IMR-90 (cell line): ENCODE measurements around the gene EBF3. TPM values are rescaled to one million over a fixed set of nuclear protein-coding genes. Genes with fewer than 3 reads are reported as not detected.

Source experiments
- ATAC-seq: fragments of 200-7000 bp; cut with Tn5 transposase; 2 replicates; pipeline ENCODE4 v1.9.1; 2020; ENCODE audit warnings: low read depth, mild to moderate bottlenecking, moderate library complexity
- BruUV-seq: library from RNA; stranded (reverse); fragments of 400-500 nt; replicated peaks from 2 replicates; lab custom pipeline; 2021; lab: Mats Ljungman, UMichigan
- CTCF ChIA-PET: fragments of 300-600 bp; formaldehyde crosslinking; extraction: SDS; loops from one replicate; lab custom pipeline; 2021; ENCODE audit warnings: antibody characterized with exemption; lab: Yijun Ruan, JAX
- POLR2A ChIA-PET: fragments of 300-600 bp; sonication (Branson Sonifier 250); formaldehyde crosslinking; loops from one replicate; lab custom pipeline; 2022; ENCODE audit warnings: antibody characterized with exemption; ENCODE audit not compliant: unreplicated experiment; lab: Charles Lee
- DNase-seq: peaks from one replicate; pipeline ENCODE4 v3.0.0; 2013
- H2AFZ ChIP-seq: replicated peaks from 2 replicates; pipeline ENCODE3; 2013; ENCODE audit warnings: low read length, mild to moderate bottlenecking; ENCODE audit not compliant: poor library complexity
- H2AK5ac ChIP-seq: 2 replicates; pipeline ENCODE4 v1.6.1; 2013; ENCODE audit warnings: low read depth, low read length, inconsistent platforms
- H2AK9ac ChIP-seq: replicated peaks from 2 replicates; pipeline ENCODE3; 2013; ENCODE audit warnings: mild to moderate bottlenecking, low read depth, low read length, moderate library complexity; ENCODE audit not compliant: poor library complexity
- H2BK120ac ChIP-seq: 2 replicates; pipeline ENCODE4 v1.6.1; 2013; ENCODE audit warnings: low read depth, low read length, inconsistent platforms
- H2BK15ac ChIP-seq: 3 replicates; pipeline ENCODE4 v1.6.1; 2013; ENCODE audit warnings: low read depth, low read length, inconsistent platforms
- H2BK20ac ChIP-seq: 2 replicates; pipeline ENCODE4 v1.6.1; 2013; ENCODE audit warnings: low read depth, mild to moderate bottlenecking, inconsistent platforms, low read length, moderate library complexity
- H2BK5ac ChIP-seq: 2 replicates; pipeline ENCODE4 v1.6.1; 2013; ENCODE audit warnings: mild to moderate bottlenecking, low read depth, low read length, inconsistent platforms; ENCODE audit not compliant: poor library complexity, severe bottlenecking
- H3K14ac ChIP-seq: replicated peaks from 2 replicates; pipeline ENCODE4 v1.6.1; 2013; ENCODE audit warnings: low read depth, low read length, inconsistent platforms
- H3K18ac ChIP-seq: 2 replicates; pipeline ENCODE4 v1.6.1; 2013; ENCODE audit warnings: low read depth, low read length, control low read depth
- H3K23ac ChIP-seq: 2 replicates; pipeline ENCODE4 v1.6.1; 2013; ENCODE audit warnings: low read depth, low read length, inconsistent platforms
- H3K27ac ChIP-seq: 2 replicates; pipeline ENCODE4 v1.5.1; 2013; ENCODE audit warnings: mild to moderate bottlenecking, control low read depth, low read length; ENCODE audit not compliant: insufficient read depth
- H3K27me3 ChIP-seq: 2 replicates; pipeline ENCODE4 v1.6.1; 2013; ENCODE audit warnings: low read length; ENCODE audit not compliant: control insufficient read depth, insufficient read depth
- H3K36me3 ChIP-seq: 2 replicates; pipeline ENCODE4 v1.6.1; 2013; ENCODE audit warnings: low read length, mixed read lengths; ENCODE audit not compliant: control insufficient read depth, insufficient read depth
- H3K4ac ChIP-seq: 2 replicates; pipeline ENCODE4 v1.6.1; 2013; ENCODE audit warnings: low read depth, low read length, inconsistent platforms
- H3K4me1 ChIP-seq: 2 replicates; pipeline ENCODE4 v1.6.1; 2013; ENCODE audit warnings: low read length, mixed read lengths; ENCODE audit not compliant: control insufficient read depth, insufficient read depth
- H3K4me2 ChIP-seq: 2 replicates; pipeline ENCODE4 v1.6.1; 2013; ENCODE audit warnings: low read depth, mild to moderate bottlenecking, control low read depth, low read length, moderate library complexity
- H3K4me3 ChIP-seq: 2 replicates; pipeline ENCODE4 v1.5.1; 2013; ENCODE audit warnings: low read depth, mild to moderate bottlenecking, control low read depth, low read length, moderate library complexity; ENCODE audit not compliant: insufficient read depth
- H3K56ac ChIP-seq: 2 replicates; pipeline ENCODE4 v1.6.1; 2013; ENCODE audit warnings: low read length, inconsistent platforms; ENCODE audit not compliant: insufficient read depth; ENCODE audit errors: extremely low read depth
- H3K79me1 ChIP-seq, 2 experiments: 2 replicates each; pipeline ENCODE4 v1.6.1; 2013; ENCODE audit warnings: low read length in 2 of 2, inconsistent platforms in 1 of 2, low read depth in 1 of 2
- H3K9ac ChIP-seq: 2 replicates; pipeline ENCODE4 v1.6.1; 2013; ENCODE audit warnings: low read depth, low read length, control low read depth
- H3K9me1 ChIP-seq: 2 replicates; pipeline ENCODE4 v1.6.1; 2013; ENCODE audit warnings: low read length, inconsistent platforms; ENCODE audit not compliant: insufficient read depth
- H3K9me3 ChIP-seq: 2 replicates; pipeline ENCODE4 v1.6.1; 2013; ENCODE audit warnings: low read length; ENCODE audit not compliant: control insufficient read depth, insufficient read depth
- H4K20me1 ChIP-seq: 2 replicates; pipeline ENCODE4 v1.6.1; 2013; ENCODE audit warnings: low read length, inconsistent platforms; ENCODE audit not compliant: insufficient read depth
- H4K5ac ChIP-seq: 2 replicates; pipeline ENCODE4 v1.6.1; 2013; ENCODE audit warnings: mild to moderate bottlenecking, low read depth, low read length, control low read depth
- H4K8ac ChIP-seq, 2 experiments: 2 replicates each; pipeline ENCODE4 v1.6.1; 2013; ENCODE audit warnings: low read depth in 2 of 2, low read length in 2 of 2, control low read depth in 1 of 2, inconsistent platforms in 1 of 2
- H4K91ac ChIP-seq: 2 replicates; pipeline ENCODE4 v1.6.1; 2013; ENCODE audit warnings: low read depth, low read length, inconsistent platforms; ENCODE audit not compliant: insufficient read depth
- ELK1 ChIP-seq: fragments of 150-350 bp; IDR thresholded peaks from 2 replicates; pipeline ENCODE4 v1.6.1; 2016; ENCODE audit warnings: low read depth, mild to moderate bottlenecking, low read length, moderate library complexity, borderline replicate concordance
- MAFK ChIP-seq: IDR thresholded peaks from 2 replicates; pipeline ENCODE4 v1.6.1; 2012; ENCODE audit warnings: low read depth, low read length, improper control_type of control experiment
- POLR2A ChIP-seq: IDR thresholded peaks from 2 replicates; pipeline ENCODE4 v1.6.1; 2012; ENCODE audit warnings: mild to moderate bottlenecking, low read depth, low read length
- WGBS, 2 experiments: methylation state at CpG; one replicate each; pipeline versions ENCODE4 v1.1.5 to v1.1.7; 2013; ENCODE audit warnings: missing lambda C conversion rate in 2 of 2; ENCODE audit not compliant: insufficient read length in 1 of 2; ENCODE audit errors: extremely low coverage in 2 of 2; 5-methylcytosine and 5-hydroxymethylcytosine counted together
- dilution Hi-C: fragments of 300-500 bp; cut with HindIII; formaldehyde crosslinking; loops from one replicate; pipeline ENCODE4 v1.14.3; 2018; ENCODE audit warnings: low sequenced_read_pairs; ENCODE audit not compliant: unreplicated experiment
- in situ Hi-C: fragments of 300-500 bp; cut with MboI; formaldehyde crosslinking; loops from 3 replicates; pipeline ENCODE4 v1.14.3; 2019; ENCODE audit warnings: low sequenced_read_pairs, inconsistent platforms, mixed read lengths
- intact Hi-C: fragments of 100-400 bp; cut with micrococcal nuclease; formaldehyde crosslinking; loops from 2 replicates; pipeline ENCODE4 v1.10.0; 2022
- polyA plus RNA-seq, 3 experiments: library from polyadenylated mRNA; depleted of rRNA; stranded (reverse); fragments of >200 nt; gene quantifications; 2 replicates each; pipeline ENCODE4 v1.2.3, GENCODE V29; 2012; ENCODE audit warnings: low replicate concordance in 1 of 3
- total RNA-seq: library from RNA; depleted of rRNA; stranded (reverse); fragments of >200 nt; gene quantifications from 2 replicates; pipeline ENCODE4 v1.2.3, GENCODE V29; 2012

Gene EBF3
- total and polyA plus RNA-seq, 2 of the 4 experiments (the other 2 are of a cell fraction), result 0.36 to 0.70 TPM

- ChIA-PET CTCF (no interaction called here), POLR2A (no interaction called here)
- H4K20me1 ChIP-seq, result no peaks in the 10 kb centered on the region; the same call in 1 of the 2 replicates
- H3K27ac ChIP-seq, result no peak overlapping the region
- H2AK5ac ChIP-seq, result no peak overlapping the region
- H3K9ac ChIP-seq, result no peak overlapping the region
- no peak overlapping the region for H4K8ac ChIP-seq
- H3K23ac ChIP-seq, result no peak overlapping the region
- in situ Hi-C loops, result no loop called here
- H3K9me1 ChIP-seq, result no peaks in the 10 kb centered on the region
- no peak overlapping the region for H3K18ac ChIP-seq
- H2BK15ac ChIP-seq, result no peak overlapping the region
- dilution Hi-C loops, result no loop called here
- no peaks in the 10 kb centered on the region for H3K9me3 ChIP-seq
- no peak overlapping the region for H2AK9ac ChIP-seq
- H3K4me2 ChIP-seq, result no peak overlapping the region
- WGBS, 2 experiments, result no CpG with 5 or more reads among the region's 4 CpGs
- H3K4ac ChIP-seq, result no peak overlapping the region
- BruUV-seq, result no TSS peak
- no peaks in the 10 kb centered on the region for H3K36me3 ChIP-seq
- H2AFZ ChIP-seq, result no peak overlapping the region
- no peaks in the 10 kb centered on the region for H3K27me3 ChIP-seq
- H3K14ac ChIP-seq, result no peak overlapping the region
- H4K91ac ChIP-seq, result no peak overlapping the region
- H3K4me3 ChIP-seq, result no peak overlapping the region
- intact Hi-C loops, result no loop called here
- no peak overlapping the region for H4K5ac ChIP-seq
- ATAC-seq (no peak), DNase-seq (no peak)
- no peaks in the 10 kb centered on the region for H3K79me1 ChIP-seq
- no peak overlapping the region for H2BK120ac ChIP-seq
- no peak for TF ChIP-seq ELK1
- no peak for TF ChIP-seq POLR2A
- no peak for TF ChIP-seq MAFK
- H2BK5ac ChIP-seq, result no peak overlapping the region
- H2BK20ac ChIP-seq, result no peak overlapping the region
- no peaks in the 10 kb centered on the region; the same call in 1 of the 2 replicates for H3K4me1 ChIP-seq
- H3K56ac ChIP-seq, result no peak overlapping the region
Measured at GRCh38 chr10:129942019-129942277, 22.1 kb downstream of the EBF3 start.
